HEK293 (cell line): ENCODE measurements around the gene RALGAPA2.

ENCODE experiments used
- CTCF ChIA-PET: fragments of 350-600 bp; formaldehyde crosslinking; extraction: SDS; loops from one replicate; lab custom pipeline; 2021; ENCODE audit warnings: antibody characterized with exemption; lab: Yijun Ruan, JAX
- POLR2A ChIA-PET: fragments of 300-600 bp; formaldehyde crosslinking; extraction: SDS; loops from one replicate; lab custom pipeline; 2020; ENCODE audit warnings: antibody characterized with exemption, inconsistent platforms; lab: Yijun Ruan, JAX
- H3K27ac ChIP-seq: fragments of 200-500 bp; sonication (Bioruptor generic); 2 replicates; pipeline ENCODE4 v1.5.1; 2014; ENCODE audit warnings: low read depth, low read length, control low read depth, inconsistent platforms; ENCODE audit errors: extremely low read depth
- H3K36me3 ChIP-seq, 2 experiments: fragments of 200-500 bp in 1 of 2; sonication (Bioruptor generic) in 1 of 2; 1 replicate in 1 of 2; 2 replicates in 1 of 2; pipeline ENCODE4 v1.5.1; 2014 to 2017; ENCODE audit warnings: inconsistent platforms in 2 of 2, low read length in 2 of 2; ENCODE audit not compliant: control insufficient read depth in 2 of 2, insufficient read depth in 1 of 2
- H3K4me1 ChIP-seq: fragments of 200-500 bp; sonication (Bioruptor generic); 2 replicates; pipeline ENCODE4 v1.5.1; 2014; ENCODE audit warnings: mild to moderate bottlenecking, low read length, inconsistent platforms; ENCODE audit not compliant: control insufficient read depth, insufficient read depth
- H3K4me3 ChIP-seq: 2 replicates; pipeline ENCODE4 v1.5.1; 2011; ENCODE audit warnings: low read depth, mild to moderate bottlenecking, control low read depth, low read length, moderate library complexity
- H3K9me3 ChIP-seq: fragments of 200-500 bp; sonication (Bioruptor generic); 2 replicates; pipeline ENCODE4 v1.5.1; 2014; ENCODE audit warnings: low read depth, low read length, inconsistent platforms; ENCODE audit not compliant: control insufficient read depth, insufficient read depth
- CTCF ChIP-seq: fragments of 450-650 bp; formaldehyde crosslinking; IDR thresholded peaks from 2 replicates; pipeline ENCODE4 v1.5.1; 2016; ENCODE audit warnings: missing biosample characterization, missing genetic modification characterization
- KLF16 ChIP-seq: fragments of 450-650 bp; formaldehyde crosslinking; IDR thresholded peaks from 2 replicates; pipeline ENCODE4 v1.5.1; 2017; ENCODE audit warnings: missing biosample characterization, missing genetic modification characterization
- KLF17 ChIP-seq: fragments of 450-650 bp; formaldehyde crosslinking; IDR thresholded peaks from 2 replicates; pipeline ENCODE4 v1.5.1; 2016; ENCODE audit warnings: missing biosample characterization, missing genetic modification characterization
- SETDB1 ChIP-seq: IDR thresholded peaks from one replicate; pipeline ENCODE4 v1.6.1; 2017; ENCODE audit warnings: mild to moderate bottlenecking, low read length, moderate library complexity, mixed read lengths; ENCODE audit not compliant: insufficient read length
- SP2 ChIP-seq: fragments of 450-650 bp; formaldehyde crosslinking; IDR thresholded peaks from 2 replicates; pipeline ENCODE4 v1.5.1; 2016; ENCODE audit warnings: missing biosample characterization, missing genetic modification characterization
- TRIM28 ChIP-seq: IDR thresholded peaks from 2 replicates; pipeline ENCODE4 v1.6.1; 2011; ENCODE audit warnings: low read length, control low read depth, borderline replicate concordance
- ZNF140 ChIP-seq: fragments of 450-650 bp; formaldehyde crosslinking; IDR thresholded peaks from 2 replicates; pipeline ENCODE4 v1.5.1; 2016; ENCODE audit warnings: missing biosample characterization, missing genetic modification characterization
- ZNF169 ChIP-seq: fragments of 450-650 bp; formaldehyde crosslinking; IDR thresholded peaks from 2 replicates; pipeline ENCODE4 v1.5.1; 2016; ENCODE audit warnings: missing biosample characterization, missing genetic modification characterization
- ZNF354C ChIP-seq: fragments of 450-650 bp; formaldehyde crosslinking; IDR thresholded peaks from 2 replicates; pipeline ENCODE4 v1.5.1; 2016; ENCODE audit warnings: missing biosample characterization, missing genetic modification characterization, low read depth, borderline replicate concordance
- ZNF548 ChIP-seq: fragments of 450-650 bp; formaldehyde crosslinking; IDR thresholded peaks from 2 replicates; pipeline ENCODE4 v1.5.1; 2016; ENCODE audit warnings: missing biosample characterization, missing genetic modification characterization
- ZSCAN30 ChIP-seq: fragments of 450-650 bp; IDR thresholded peaks from 2 replicates; pipeline ENCODE4 v1.5.1; 2018; ENCODE audit warnings: missing biosample characterization, mild to moderate bottlenecking, missing genetic modification characterization, moderate library complexity
- TF ChIP-seq, protein P1 (sequence below): fragments of 450-650 bp; IDR thresholded peaks from 2 replicates; pipeline ENCODE4 v1.5.1; 2018; ENCODE audit warnings: missing biosample characterization, mild to moderate bottlenecking, missing genetic modification characterization
- TF ChIP-seq, protein P2 (sequence below): fragments of 450-650 bp; formaldehyde crosslinking; IDR thresholded peaks from 2 replicates; pipeline ENCODE4 v1.5.1; 2016; ENCODE audit warnings: missing biosample characterization, missing genetic modification characterization, borderline replicate concordance
- TF ChIP-seq, protein P3 (sequence below): fragments of 450-650 bp; formaldehyde crosslinking; IDR thresholded peaks from 2 replicates; pipeline ENCODE4 v1.5.1; 2017; ENCODE audit warnings: missing biosample characterization, missing genetic modification characterization

RALGAPA2 gene

DNA sequence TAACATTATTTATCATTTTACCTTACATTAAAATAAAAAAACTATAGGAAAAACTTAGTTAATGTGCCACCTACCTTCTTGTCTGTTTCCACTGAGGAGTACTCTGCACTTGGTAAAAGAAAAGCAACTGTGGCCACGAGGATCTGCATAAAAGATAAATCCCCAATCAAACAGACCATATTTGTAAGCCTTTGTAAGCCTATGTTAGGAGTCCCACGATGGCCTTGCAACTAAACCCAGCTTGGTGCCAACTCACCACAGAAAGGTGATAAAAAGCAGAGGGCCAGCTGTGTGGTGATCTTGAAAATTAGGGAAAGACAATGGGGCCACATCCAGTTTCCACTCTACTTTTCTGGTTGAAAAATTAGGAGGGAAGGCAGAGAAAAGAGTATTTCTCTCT, 187.7 kb downstream of the RALGAPA2 start (continued):
- TF ChIP-seq, protein P1, sequence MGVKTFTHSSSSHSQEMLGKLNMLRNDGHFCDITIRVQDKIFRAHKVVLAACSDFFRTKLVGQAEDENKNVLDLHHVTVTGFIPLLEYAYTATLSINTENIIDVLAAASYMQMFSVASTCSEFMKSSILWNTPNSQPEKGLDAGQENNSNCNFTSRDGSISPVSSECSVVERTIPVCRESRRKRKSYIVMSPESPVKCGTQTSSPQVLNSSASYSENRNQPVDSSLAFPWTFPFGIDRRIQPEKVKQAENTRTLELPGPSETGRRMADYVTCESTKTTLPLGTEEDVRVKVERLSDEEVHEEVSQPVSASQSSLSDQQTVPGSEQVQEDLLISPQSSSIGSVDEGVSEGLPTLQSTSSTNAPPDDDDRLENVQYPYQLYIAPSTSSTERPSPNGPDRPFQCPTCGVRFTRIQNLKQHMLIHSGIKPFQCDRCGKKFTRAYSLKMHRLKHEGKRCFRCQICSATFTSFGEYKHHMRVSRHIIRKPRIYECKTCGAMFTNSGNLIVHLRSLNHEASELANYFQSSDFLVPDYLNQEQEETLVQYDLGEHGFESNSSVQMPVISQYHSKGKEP (tag by site-specific recombination), result no peak
- TF ChIP-seq, all 188 proteins: peak for 0

- CTCF ChIA-PET, result no interaction called here
- Histone ChIP-seq H3K4me3 (no peak overlapping the region), H3K9me3 (no peaks in the 10 kb centered on the region), H3K4me1 (no peaks in the 10 kb centered on the region), H3K27ac (no peak overlapping the region), H3K36me3 (peaks cover 0 to 21% of the 10 kb centered on the region in 2 experiments; a peak in 1 of 3 replicates)
- POLR2A ChIA-PET, result no interaction called here
- no peak for TF ChIP-seq KLF16
- TF ChIP-seq ZNF548 (tag by site-specific recombination), result no peak
- no peak for TF ChIP-seq SP2 (tag by site-specific recombination)
- TF ChIP-seq ZNF354C, result no peak
- TF ChIP-seq ZSCAN30 (tag by site-specific recombination), result no peak
- TF ChIP-seq, protein P2, sequence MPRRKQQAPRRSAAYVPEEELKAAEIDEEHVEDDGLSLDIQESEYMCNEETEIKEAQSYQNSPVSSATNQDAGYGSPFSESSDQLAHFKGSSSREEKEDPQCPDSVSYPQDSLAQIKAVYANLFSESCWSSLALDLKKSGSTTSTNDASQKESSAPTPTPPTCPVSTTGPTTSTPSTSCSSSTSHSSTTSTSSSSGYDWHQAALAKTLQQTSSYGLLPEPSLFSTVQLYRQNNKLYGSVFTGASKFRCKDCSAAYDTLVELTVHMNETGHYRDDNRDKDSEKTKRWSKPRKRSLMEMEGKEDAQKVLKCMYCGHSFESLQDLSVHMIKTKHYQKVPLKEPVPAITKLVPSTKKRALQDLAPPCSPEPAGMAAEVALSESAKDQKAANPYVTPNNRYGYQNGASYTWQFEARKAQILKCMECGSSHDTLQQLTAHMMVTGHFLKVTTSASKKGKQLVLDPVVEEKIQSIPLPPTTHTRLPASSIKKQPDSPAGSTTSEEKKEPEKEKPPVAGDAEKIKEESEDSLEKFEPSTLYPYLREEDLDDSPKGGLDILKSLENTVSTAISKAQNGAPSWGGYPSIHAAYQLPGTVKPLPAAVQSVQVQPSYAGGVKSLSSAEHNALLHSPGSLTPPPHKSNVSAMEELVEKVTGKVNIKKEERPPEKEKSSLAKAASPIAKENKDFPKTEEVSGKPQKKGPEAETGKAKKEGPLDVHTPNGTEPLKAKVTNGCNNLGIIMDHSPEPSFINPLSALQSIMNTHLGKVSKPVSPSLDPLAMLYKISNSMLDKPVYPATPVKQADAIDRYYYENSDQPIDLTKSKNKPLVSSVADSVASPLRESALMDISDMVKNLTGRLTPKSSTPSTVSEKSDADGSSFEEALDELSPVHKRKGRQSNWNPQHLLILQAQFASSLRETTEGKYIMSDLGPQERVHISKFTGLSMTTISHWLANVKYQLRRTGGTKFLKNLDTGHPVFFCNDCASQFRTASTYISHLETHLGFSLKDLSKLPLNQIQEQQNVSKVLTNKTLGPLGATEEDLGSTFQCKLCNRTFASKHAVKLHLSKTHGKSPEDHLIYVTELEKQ (tag by site-specific recombination), result no peak
- TF ChIP-seq ZNF169, result no peak
- TF ChIP-seq SETDB1, result no peak
- TF ChIP-seq ZNF140, result no peak
Measured at GRCh38 chr20:20521736-20522135, 190.7 kb downstream of the RALGAPA2 start.

- Histone ChIP-seq H3K4me3 (no peak overlapping the region), H3K4me1 (no peaks in the 10 kb centered on the region), H3K36me3 (peaks cover 0 to 21% of the 10 kb centered on the region in 2 experiments; a peak in 1 of 3 replicates), H3K27ac (no peak overlapping the region), H3K9me3 (no peaks in the 10 kb centered on the region)
- TF ChIP-seq TRIM28, result no peak
- no peak for TF ChIP-seq CTCF (tag by site-specific recombination)
- TF ChIP-seq KLF17 (tag by site-specific recombination), result no peak
- TF ChIP-seq, protein P3, sequence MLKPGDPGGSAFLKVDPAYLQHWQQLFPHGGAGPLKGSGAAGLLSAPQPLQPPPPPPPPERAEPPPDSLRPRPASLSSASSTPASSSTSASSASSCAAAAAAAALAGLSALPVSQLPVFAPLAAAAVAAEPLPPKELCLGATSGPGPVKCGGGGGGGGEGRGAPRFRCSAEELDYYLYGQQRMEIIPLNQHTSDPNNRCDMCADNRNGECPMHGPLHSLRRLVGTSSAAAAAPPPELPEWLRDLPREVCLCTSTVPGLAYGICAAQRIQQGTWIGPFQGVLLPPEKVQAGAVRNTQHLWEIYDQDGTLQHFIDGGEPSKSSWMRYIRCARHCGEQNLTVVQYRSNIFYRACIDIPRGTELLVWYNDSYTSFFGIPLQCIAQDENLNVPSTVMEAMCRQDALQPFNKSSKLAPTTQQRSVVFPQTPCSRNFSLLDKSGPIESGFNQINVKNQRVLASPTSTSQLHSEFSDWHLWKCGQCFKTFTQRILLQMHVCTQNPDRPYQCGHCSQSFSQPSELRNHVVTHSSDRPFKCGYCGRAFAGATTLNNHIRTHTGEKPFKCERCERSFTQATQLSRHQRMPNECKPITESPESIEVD, result no peak
- ChIA-PET POLR2A (no interaction called here), CTCF (no interaction called here)
Measured at GRCh38 chr20:20520776-20521175, 191.7 kb downstream of the RALGAPA2 start.
